ENCODE results near the gene PLPP7. TPM values are rescaled to one million over a fixed set of nuclear protein-coding genes. Genes with fewer than 3 reads are reported as not detected.

PLPP7 gene
- total RNA-seq, 4 donors from 2014 or later, result 7.8 to 11.1 (median 8.5) TPM

- TF ChIP-seq CTCF (IDR thresholded peaks at IDR 0.05; ENCODE audit: low read depth), result no peak
These were observed 30.6 kb downstream of the PLPP7 start for GRCh38 chr9:131320031-131320685.

- no peak for TF ChIP-seq CTCF (IDR thresholded peaks at IDR 0.05; ENCODE audit: low read depth)
These were observed 34.1 kb downstream of the PLPP7 start for GRCh38 chr9:131323629-131324028.

GRCh38 chr9:131324736-131325679, 35.5 kb downstream of the PLPP7 start:
- no peak for TF ChIP-seq CTCF (IDR thresholded peaks at IDR 0.05; ENCODE audit: low read depth)

GRCh38 chr9:131329241-131329641, 39.7 kb downstream of the PLPP7 start:
- TF ChIP-seq CTCF (IDR thresholded peaks at IDR 0.05; ENCODE audit: low read depth), result no peak

GRCh38 chr9:131330814-131331600, 41.5 kb downstream of the PLPP7 start:
- TF ChIP-seq CTCF (IDR thresholded peaks at IDR 0.05; ENCODE audit: low read depth), result no peak

GRCh38 chr9:131333771-131334628, 44.5 kb downstream of the PLPP7 start:
- TF ChIP-seq CTCF (IDR thresholded peaks at IDR 0.05; ENCODE audit: low read depth), result no peak
